H1 (cell line): ENCODE measurements around the gene CDC42EP4. TPM values are rescaled to one million over a fixed set of nuclear protein-coding genes. Genes with fewer than 3 reads are reported as not detected.

Experiments used
- ATF3 ChIP-seq: IDR thresholded peaks from 2 replicates; pipeline ENCODE4 v1.6.1; 2011; ENCODE audit warnings: low read depth, mild to moderate bottlenecking, low read length; ENCODE audit not compliant: insufficient read depth
- TAF1 ChIP-seq: IDR thresholded peaks from 2 replicates; pipeline ENCODE4 v1.6.1; 2011; ENCODE audit warnings: mild to moderate bottlenecking, low read depth, low read length
- polyA plus RNA-seq, 7 experiments: library from polyadenylated mRNA; depleted of rRNA in 3 of 7; stranded (reverse) in 5 of 7; unstranded in 2 of 7; fragments of >200 nt in 5 of 7; fragments of 200-250 nt in 2 of 7; gene quantifications; 1 replicate in 5 of 7; 2 replicates in 1 of 7; 4 replicates in 1 of 7; pipeline versions ENCODE4 v1.2.1 to v1.2.3, GENCODE V29; 2011 to 2013; ENCODE audit warnings: missing spikeins in 2 of 7, mixed read lengths in 2 of 7
- total RNA-seq: library from RNA; stranded (reverse); fragmentation: NEBNext Ultra II Directional; extraction: Animal tissue kit (Norgen Biotek cat#: 25700); gene quantifications from 2 replicates; pipeline ENCODE4 v1.2.1, GENCODE V29; 2021
- TF ChIP-seq, protein P1 (sequence below), 3 experiments: IDR thresholded peaks; 1 replicate in 2 of 3; 2 replicates in 1 of 3; pipeline versions ENCODE4 v1.5.1 to v1.6.1; 2011; ENCODE audit warnings: low read length in 3 of 3, mild to moderate bottlenecking in 3 of 3, inconsistent platforms in 2 of 3, low read depth in 1 of 3, moderate library complexity in 1 of 3; ENCODE audit not compliant: insufficient read depth in 1 of 3; ENCODE audit errors: control extremely low read depth in 1 of 3
- TF ChIP-seq, protein P2 (sequence below): IDR thresholded peaks from 2 replicates; pipeline ENCODE4 v1.6.1; 2012; ENCODE audit warnings: low read length, inconsistent platforms

Gene CDC42EP4
- total and polyA plus RNA-seq, 2 of the 8 experiments (the other 6 are each of a cell fraction or from before 2014, with no cell fraction given), result 8.8 to 12.6 TPM

DNA sequence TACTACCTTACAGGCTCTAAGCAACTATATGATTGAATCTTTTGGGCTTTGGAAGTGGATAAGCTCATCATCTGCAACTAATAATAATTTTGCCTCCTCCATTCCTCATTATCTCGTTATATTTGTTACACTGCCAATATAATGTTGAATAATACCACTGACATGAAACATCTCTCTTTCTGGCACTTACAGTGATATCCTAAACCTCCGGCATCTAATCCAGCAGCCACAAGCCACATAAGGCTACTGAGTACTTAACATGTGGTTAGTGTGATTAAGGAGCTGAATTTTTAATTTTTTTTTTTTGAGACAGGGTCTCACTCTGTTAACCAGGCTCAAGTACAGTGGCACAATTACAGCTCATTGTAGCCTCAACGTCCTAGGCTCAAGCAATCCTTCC, 9.6 kb downstream of the CDC42EP4 start (continued):
- TF ChIP-seq, protein P1, sequence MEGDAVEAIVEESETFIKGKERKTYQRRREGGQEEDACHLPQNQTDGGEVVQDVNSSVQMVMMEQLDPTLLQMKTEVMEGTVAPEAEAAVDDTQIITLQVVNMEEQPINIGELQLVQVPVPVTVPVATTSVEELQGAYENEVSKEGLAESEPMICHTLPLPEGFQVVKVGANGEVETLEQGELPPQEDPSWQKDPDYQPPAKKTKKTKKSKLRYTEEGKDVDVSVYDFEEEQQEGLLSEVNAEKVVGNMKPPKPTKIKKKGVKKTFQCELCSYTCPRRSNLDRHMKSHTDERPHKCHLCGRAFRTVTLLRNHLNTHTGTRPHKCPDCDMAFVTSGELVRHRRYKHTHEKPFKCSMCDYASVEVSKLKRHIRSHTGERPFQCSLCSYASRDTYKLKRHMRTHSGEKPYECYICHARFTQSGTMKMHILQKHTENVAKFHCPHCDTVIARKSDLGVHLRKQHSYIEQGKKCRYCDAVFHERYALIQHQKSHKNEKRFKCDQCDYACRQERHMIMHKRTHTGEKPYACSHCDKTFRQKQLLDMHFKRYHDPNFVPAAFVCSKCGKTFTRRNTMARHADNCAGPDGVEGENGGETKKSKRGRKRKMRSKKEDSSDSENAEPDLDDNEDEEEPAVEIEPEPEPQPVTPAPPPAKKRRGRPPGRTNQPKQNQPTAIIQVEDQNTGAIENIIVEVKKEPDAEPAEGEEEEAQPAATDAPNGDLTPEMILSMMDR (IDR thresholded peaks at IDR 0.05; ENCODE audit: control extremely low read depth in 1 of 3, insufficient read depth in 1 of 3, low read depth in 1 of 3, low read length in 3 of 3), result no peak
- TF ChIP-seq TAF1 (no peak), ATF3 (no peak)
- TF ChIP-seq, protein P2, sequence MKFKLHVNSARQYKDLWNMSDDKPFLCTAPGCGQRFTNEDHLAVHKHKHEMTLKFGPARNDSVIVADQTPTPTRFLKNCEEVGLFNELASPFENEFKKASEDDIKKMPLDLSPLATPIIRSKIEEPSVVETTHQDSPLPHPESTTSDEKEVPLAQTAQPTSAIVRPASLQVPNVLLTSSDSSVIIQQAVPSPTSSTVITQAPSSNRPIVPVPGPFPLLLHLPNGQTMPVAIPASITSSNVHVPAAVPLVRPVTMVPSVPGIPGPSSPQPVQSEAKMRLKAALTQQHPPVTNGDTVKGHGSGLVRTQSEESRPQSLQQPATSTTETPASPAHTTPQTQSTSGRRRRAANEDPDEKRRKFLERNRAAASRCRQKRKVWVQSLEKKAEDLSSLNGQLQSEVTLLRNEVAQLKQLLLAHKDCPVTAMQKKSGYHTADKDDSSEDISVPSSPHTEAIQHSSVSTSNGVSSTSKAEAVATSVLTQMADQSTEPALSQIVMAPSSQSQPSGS, result no peak
